GM12865 (cell line): ENCODE data around the gene TMEM115.
A peak's percentile ranks its signal among the peaks of the same experiment; 100 is the strongest.

ENCODE experiments used
- DNase-seq: peaks from one replicate; pipeline ENCODE4 v3.0.0; 2010; ENCODE audit warnings: low read depth
- H3K4me3 ChIP-seq: 2 replicates; pipeline ENCODE4 v1.5.1; 2011; ENCODE audit warnings: mild to moderate bottlenecking, low read depth, low read length, control low read depth
- CTCF ChIP-seq: IDR thresholded peaks from 2 replicates; pipeline ENCODE4 v1.5.1; 2011; ENCODE audit warnings: low read length, control low read depth, low read depth, inconsistent platforms; ENCODE audit not compliant: insufficient read depth; ENCODE audit errors: missing control alignments

The TMEM115 gene

GRCh38 chr3:50334339-50335075 lies 24.8 kb downstream of the TMEM115 start:
- no peak for TF ChIP-seq CTCF
- no peak for DNase-seq
- H3K4me3 ChIP-seq: no peak overlapping the region

DNA sequence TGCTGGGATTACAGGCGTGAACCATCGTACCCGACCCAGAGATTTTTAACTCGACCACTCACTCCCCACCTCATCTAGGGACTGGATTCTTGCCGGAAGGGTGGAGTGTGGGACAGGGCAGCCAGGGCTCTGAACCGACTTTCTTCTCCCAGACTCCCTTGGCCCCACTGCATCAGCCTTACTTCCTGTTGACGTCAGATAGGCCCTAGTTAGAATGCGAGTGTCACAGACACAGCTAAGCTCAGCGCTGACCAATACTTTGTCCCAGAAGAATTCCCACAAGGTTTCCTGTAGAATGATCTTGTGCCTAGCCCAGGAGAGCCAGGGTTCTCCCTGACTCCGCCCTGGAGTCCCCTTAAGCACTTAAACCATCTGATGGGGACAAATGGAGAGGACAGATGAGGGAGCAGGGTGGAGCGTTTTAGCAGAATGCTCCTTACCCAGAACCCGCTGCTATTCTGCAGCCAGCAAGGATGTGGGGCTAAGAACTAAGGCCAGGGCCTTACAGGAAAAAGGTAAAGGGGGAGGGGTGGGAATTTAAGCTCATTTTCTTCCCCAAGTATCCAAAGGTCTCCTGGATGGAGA lies 25.5 kb downstream of the TMEM115 start:
- no peak for DNase-seq

DNA sequence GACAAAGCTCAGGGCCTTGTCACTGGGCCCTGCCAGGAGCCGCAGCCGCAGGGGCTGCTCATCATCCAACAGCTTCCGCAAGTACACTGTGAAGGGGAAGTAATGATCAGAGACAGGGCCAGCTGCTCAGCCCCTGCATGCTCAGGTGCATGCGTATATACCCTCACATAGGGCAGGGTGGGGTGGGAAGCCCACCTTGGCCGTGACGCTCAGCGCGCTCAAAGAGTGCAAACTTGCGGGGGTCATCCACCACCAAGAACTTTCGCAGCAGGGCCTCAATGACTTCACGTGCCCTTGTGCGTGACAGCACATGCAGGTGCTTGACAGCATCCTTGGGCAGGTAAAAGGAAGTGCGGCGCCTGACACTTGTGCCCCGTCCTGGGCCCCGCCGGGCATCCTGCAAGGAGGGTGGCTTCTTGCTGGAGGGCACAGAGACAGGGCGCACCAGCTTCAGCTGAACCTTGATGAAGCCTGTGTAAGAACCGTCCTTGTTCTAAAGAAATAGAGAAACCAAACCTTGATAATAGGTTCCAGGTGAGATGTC lies 27.9 kb downstream of the TMEM115 start:
- H3K4me3 ChIP-seq: no peak overlapping the region
- no peak for TF ChIP-seq CTCF
- no peak for DNase-seq

More for the DNA sequence above, 25.5 kb downstream of the TMEM115 start:
- TF ChIP-seq CTCF: no peak
- no peak overlapping the region for H3K4me3 ChIP-seq

- no peak for DNase-seq
- TF ChIP-seq CTCF: no peak
- H3K4me3 ChIP-seq: no peak overlapping the region
These were observed 29.0 kb downstream of the TMEM115 start for GRCh38 chr3:50330330-50330729.

DNA sequence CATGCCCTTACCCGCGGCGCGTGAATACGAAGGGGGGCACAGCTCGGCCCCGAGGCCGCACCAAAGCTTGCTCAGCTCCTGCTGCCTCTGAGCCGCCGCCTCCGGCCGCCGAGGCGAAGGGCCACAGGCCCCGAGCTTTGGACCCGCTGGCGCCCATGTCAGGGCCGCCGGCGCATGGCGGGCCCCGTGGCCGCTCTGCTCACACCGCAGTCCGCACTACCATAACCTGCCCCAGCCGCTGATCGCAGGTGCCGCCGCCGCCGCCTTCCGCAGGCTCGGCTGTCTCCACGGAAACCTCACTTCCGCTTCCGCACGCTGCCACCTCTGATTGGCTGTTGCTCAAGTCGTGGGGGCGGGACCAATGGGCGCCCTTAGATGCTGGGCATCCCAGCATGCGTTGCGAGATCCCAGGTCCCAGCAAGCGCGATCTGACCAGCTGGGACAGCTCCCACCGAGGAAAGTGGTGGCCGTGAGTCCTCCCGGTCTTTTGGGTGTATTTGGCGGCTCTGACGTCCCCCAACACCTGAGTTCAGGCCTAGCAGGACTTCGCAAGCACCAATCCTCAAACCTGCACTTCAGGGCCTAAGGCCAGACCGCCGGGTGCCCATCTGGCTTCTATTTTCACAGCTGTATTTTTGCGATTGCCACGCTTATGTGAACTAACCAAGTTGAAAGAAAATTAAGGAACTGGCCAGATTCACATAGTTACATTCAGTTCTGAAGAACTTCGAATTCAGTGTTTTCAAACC lies 31.2 kb downstream of the TMEM115 start, which contains the start of gene TUSC2:
TUSC2 (minus strand) TSS at position 281 of the 749 bp plus-strand sequence; CDS start at position 157, 124 bp downstream.
- TF ChIP-seq CTCF: no peak
- peak; percentile 98 for DNase-seq
- H3K4me3 ChIP-seq: peak within 1 kb of the TSS; percentile 92

GRCh38 chr3:50327129-50327528 lies 32.2 kb downstream of the TMEM115 start:
- peak overlapping the region; percentile 92 for H3K4me3 ChIP-seq
- DNase-seq: no peak
- no peak for TF ChIP-seq CTCF
